Mesendoderm (in vitro differentiated cells): ENCODE results near the gene CHSY1.

Experiments
- DNase-seq: peaks from one replicate; pipeline ENCODE4 v3.0.0; 2013
- H2AK5ac ChIP-seq: 2 replicates; pipeline ENCODE4 v1.6.1; 2013; ENCODE audit warnings: low read length, inconsistent platforms
- H2BK120ac ChIP-seq: 2 replicates; pipeline ENCODE4 v1.6.1; 2013; ENCODE audit warnings: low read depth, mild to moderate bottlenecking, low read length, moderate library complexity, mixed read lengths
- H2BK15ac ChIP-seq: replicated peaks from 2 replicates; pipeline ENCODE4 v1.6.1; 2013; ENCODE audit warnings: low read depth, mild to moderate bottlenecking, moderate library complexity
- H2BK5ac ChIP-seq: 2 replicates; pipeline ENCODE4 v1.6.1; 2013; ENCODE audit warnings: low read length, inconsistent platforms
- H3K18ac ChIP-seq: 2 replicates; pipeline ENCODE4 v1.6.1; 2013; ENCODE audit warnings: mild to moderate bottlenecking, low read length, mixed read lengths
- H3K23ac ChIP-seq: one replicate; pipeline ENCODE4 v1.6.1; 2013; ENCODE audit warnings: low read length
- H3K27ac ChIP-seq: 2 replicates; pipeline ENCODE4 v1.5.1; 2013; ENCODE audit warnings: low read depth, mild to moderate bottlenecking, inconsistent platforms, low read length, moderate library complexity
- H3K27me3 ChIP-seq: 2 replicates; pipeline ENCODE4 v1.6.1; 2013; ENCODE audit warnings: low read length, control low read depth, mild to moderate bottlenecking, inconsistent platforms; ENCODE audit not compliant: insufficient read depth, poor library complexity
- H3K36me3 ChIP-seq: 2 replicates; pipeline ENCODE4 v1.6.1; 2013; ENCODE audit warnings: low read length, inconsistent platforms; ENCODE audit not compliant: control insufficient read depth, insufficient read depth
- H3K4ac ChIP-seq: one replicate; pipeline ENCODE4 v1.6.1; 2013; ENCODE audit warnings: low read depth, mild to moderate bottlenecking, low read length, moderate library complexity
- H3K4me1 ChIP-seq: 2 replicates; pipeline ENCODE4 v1.6.1; 2013; ENCODE audit warnings: low read depth, low read length, inconsistent platforms; ENCODE audit not compliant: control insufficient read depth
- H3K4me2 ChIP-seq: 2 replicates; pipeline ENCODE4 v1.6.1; 2013; ENCODE audit warnings: low read length
- H3K4me3 ChIP-seq: 2 replicates; pipeline ENCODE4 v1.5.1; 2013; ENCODE audit warnings: mild to moderate bottlenecking, low read length
- H3K56ac ChIP-seq: one replicate; pipeline ENCODE4 v1.6.1; 2013; ENCODE audit warnings: low read length
- H3K79me1 ChIP-seq: 2 replicates; pipeline ENCODE4 v1.6.1; 2013; ENCODE audit warnings: low read length, inconsistent platforms
- H3K79me2 ChIP-seq: 2 replicates; pipeline ENCODE4 v1.6.1; 2013; ENCODE audit warnings: mild to moderate bottlenecking, low read length; ENCODE audit not compliant: control insufficient read depth, insufficient read depth
- H3K9ac ChIP-seq: 2 replicates; pipeline ENCODE4 v1.6.1; 2013; ENCODE audit warnings: low read length, inconsistent platforms
- H4K5ac ChIP-seq: one replicate; pipeline ENCODE4 v1.6.1; 2013; ENCODE audit warnings: low read length
- H4K8ac ChIP-seq: one replicate; pipeline ENCODE4 v1.6.1; 2013; ENCODE audit warnings: low read depth, mild to moderate bottlenecking, control low read depth, low read length, moderate library complexity
- WGBS: extraction: QIAGEN DNeasy Blood & Tissue Kit; methylation state at CpG from one replicate; pipeline ENCODE4 v1.1.7; 2013; ENCODE audit warnings: low lambda C conversion rate, missing lambda C conversion rate; ENCODE audit not compliant: insufficient coverage; ENCODE audit errors: extremely low coverage; 5-methylcytosine and 5-hydroxymethylcytosine counted together

Gene CHSY1

GRCh38 chr15:101138913-101139880 is 112.7 kb downstream of the CHSY1 start:
- peak; percentile 37 for DNase-seq
- H2AK5ac ChIP-seq: no peak overlapping the region
- H3K4me2 ChIP-seq: no peak overlapping the region
- H3K9ac ChIP-seq: no peak overlapping the region
- no peak overlapping the region for H3K27ac ChIP-seq
- H3K79me2 ChIP-seq: no peaks in the 10 kb centered on the region
- H4K8ac ChIP-seq: no peak overlapping the region
- no peak overlapping the region for H2BK5ac ChIP-seq
- H3K79me1 ChIP-seq: no peaks in the 10 kb centered on the region
- no peak overlapping the region for H2BK120ac ChIP-seq
- no peaks in the 10 kb centered on the region for H3K4me1 ChIP-seq
- no peak overlapping the region for H3K18ac ChIP-seq
- H3K27me3 ChIP-seq: no peaks in the 10 kb centered on the region
- H2BK15ac ChIP-seq: no peak overlapping the region
- no peak overlapping the region for H3K56ac ChIP-seq
- no CpG with 5 or more reads among the region's 22 CpGs for WGBS
- no peaks in the 10 kb centered on the region for H3K36me3 ChIP-seq
- no peak overlapping the region for H4K5ac ChIP-seq
- no peak overlapping the region for H3K23ac ChIP-seq
- H3K4me3 ChIP-seq: no peak overlapping the region
- no peak overlapping the region for H3K4ac ChIP-seq

- Histone ChIP-seq H2BK120ac (no peak overlapping the region), H3K4me1 (no peaks in the 10 kb centered on the region), H3K56ac (no peak overlapping the region), H3K4ac (no peak overlapping the region), H2AK5ac (no peak overlapping the region), H3K36me3 (no peaks in the 10 kb centered on the region), H3K9ac (no peak overlapping the region), H3K23ac (no peak overlapping the region), H3K27ac (no peak overlapping the region), H3K27me3 (no peaks in the 10 kb centered on the region), H3K18ac (no peak overlapping the region), H3K79me2 (no peaks in the 10 kb centered on the region), H3K4me3 (no peak overlapping the region), H4K5ac (no peak overlapping the region), H4K8ac (no peak overlapping the region), H3K79me1 (no peaks in the 10 kb centered on the region), H2BK5ac (no peak overlapping the region), H2BK15ac (no peak overlapping the region), H3K4me2 (no peak overlapping the region)
- no CpG with 5 or more reads among the region's 14 CpGs for WGBS
- DNase-seq: no peak
Measured at GRCh38 chr15:101138086-101138660, 113.7 kb downstream of the CHSY1 start.

GRCh38 chr15:101137312-101137940 is 114.4 kb downstream of the CHSY1 start:
- no peaks in the 10 kb centered on the region for H3K4me1 ChIP-seq
- no peak overlapping the region for H3K23ac ChIP-seq
- H3K56ac ChIP-seq: no peak overlapping the region
- H3K79me1 ChIP-seq: no peaks in the 10 kb centered on the region
- H3K4ac ChIP-seq: no peak overlapping the region
- no peak overlapping the region for H2AK5ac ChIP-seq
- H4K5ac ChIP-seq: no peak overlapping the region
- no peak overlapping the region for H3K4me3 ChIP-seq
- no peak overlapping the region for H4K8ac ChIP-seq
- H2BK15ac ChIP-seq: no peak overlapping the region
- no CpG with 5 or more reads among the region's 16 CpGs for whole genome bisulfite sequencing
- no peak overlapping the region for H3K4me2 ChIP-seq
- H3K79me2 ChIP-seq: no peaks in the 10 kb centered on the region
- H3K36me3 ChIP-seq: no peaks in the 10 kb centered on the region
- no peaks in the 10 kb centered on the region for H3K27me3 ChIP-seq
- H2BK120ac ChIP-seq: no peak overlapping the region
- no peak overlapping the region for H2BK5ac ChIP-seq
- H3K9ac ChIP-seq: no peak overlapping the region
- DNase-seq: no peak
- no peak overlapping the region for H3K18ac ChIP-seq
- H3K27ac ChIP-seq: no peak overlapping the region

GRCh38 chr15:101136381-101137268 is 115.2 kb downstream of the CHSY1 start:
- no peaks in the 10 kb centered on the region for H3K27me3 ChIP-seq
- H4K5ac ChIP-seq: no peak overlapping the region
- WGBS: no CpG with 5 or more reads among the region's 14 CpGs

GRCh38 chr15:101135532-101136166 is 116.2 kb downstream of the CHSY1 start:
- Histone ChIP-seq H4K8ac (no peak overlapping the region), H3K18ac (no peak overlapping the region), H3K27ac (no peak overlapping the region), H3K36me3 (no peaks in the 10 kb centered on the region), H2BK5ac (no peak overlapping the region), H2BK15ac (no peak overlapping the region), H3K4ac (no peak overlapping the region), H2AK5ac (no peak overlapping the region), H4K5ac (no peak overlapping the region), H3K23ac (no peak overlapping the region), H3K79me2 (no peaks in the 10 kb centered on the region), H3K9ac (no peak overlapping the region), H3K4me1 (no peaks in the 10 kb centered on the region), H3K27me3 (no peaks in the 10 kb centered on the region), H3K4me3 (no peak overlapping the region), H2BK120ac (no peak overlapping the region), H3K4me2 (no peak overlapping the region), H3K56ac (no peak overlapping the region), H3K79me1 (no peaks in the 10 kb centered on the region)
- WGBS: no CpG with 5 or more reads among the region's 14 CpGs
- no peak for DNase-seq

More at GRCh38 chr15:101136381-101137268, 115.2 kb downstream of the CHSY1 start:
- Histone ChIP-seq H3K27ac (no peak overlapping the region), H3K18ac (no peak overlapping the region), H3K4me3 (no peak overlapping the region), H3K4ac (no peak overlapping the region), H3K36me3 (no peaks in the 10 kb centered on the region), H3K79me1 (no peaks in the 10 kb centered on the region), H2BK5ac (no peak overlapping the region), H3K56ac (no peak overlapping the region), H2BK120ac (no peak overlapping the region), H3K9ac (no peak overlapping the region), H3K23ac (no peak overlapping the region), H3K79me2 (no peaks in the 10 kb centered on the region), H4K8ac (no peak overlapping the region), H2AK5ac (no peak overlapping the region), H2BK15ac (no peak overlapping the region), H3K4me1 (no peaks in the 10 kb centered on the region), H3K4me2 (no peak overlapping the region)
- no peak for DNase-seq
